HEK293 (cell line): Measurements from ENCODE around the gene EVA1B.

Source experiments
- CTCF ChIA-PET: fragments of 350-600 bp; formaldehyde crosslinking; extraction: SDS; loops from one replicate; lab custom pipeline; 2021; ENCODE audit warnings: antibody characterized with exemption; lab: Yijun Ruan, JAX
- POLR2A ChIA-PET: fragments of 300-600 bp; formaldehyde crosslinking; extraction: SDS; loops from one replicate; lab custom pipeline; 2020; ENCODE audit warnings: antibody characterized with exemption, inconsistent platforms; lab: Yijun Ruan, JAX
- H3K27ac ChIP-seq: fragments of 200-500 bp; sonication (Bioruptor generic); 2 replicates; pipeline ENCODE4 v1.5.1; 2014; ENCODE audit warnings: low read depth, low read length, control low read depth, inconsistent platforms; ENCODE audit errors: extremely low read depth
- H3K36me3 ChIP-seq, 2 experiments: fragments of 200-500 bp in 1 of 2; sonication (Bioruptor generic) in 1 of 2; 1 replicate in 1 of 2; 2 replicates in 1 of 2; pipeline ENCODE4 v1.5.1; 2014 to 2017; ENCODE audit warnings: inconsistent platforms in 2 of 2, low read length in 2 of 2; ENCODE audit not compliant: control insufficient read depth in 2 of 2, insufficient read depth in 1 of 2
- H3K4me1 ChIP-seq: fragments of 200-500 bp; sonication (Bioruptor generic); 2 replicates; pipeline ENCODE4 v1.5.1; 2014; ENCODE audit warnings: mild to moderate bottlenecking, low read length, inconsistent platforms; ENCODE audit not compliant: control insufficient read depth, insufficient read depth
- H3K4me3 ChIP-seq: 2 replicates; pipeline ENCODE4 v1.5.1; 2011; ENCODE audit warnings: low read depth, mild to moderate bottlenecking, control low read depth, low read length, moderate library complexity
- H3K9me3 ChIP-seq: fragments of 200-500 bp; sonication (Bioruptor generic); 2 replicates; pipeline ENCODE4 v1.5.1; 2014; ENCODE audit warnings: low read depth, low read length, inconsistent platforms; ENCODE audit not compliant: control insufficient read depth, insufficient read depth
- PRDM10 ChIP-seq: fragments of 450-650 bp; formaldehyde crosslinking; IDR thresholded peaks from 2 replicates; pipeline ENCODE4 v1.5.1; 2016; ENCODE audit warnings: missing biosample characterization, missing genetic modification characterization
- PRDM6 ChIP-seq: fragments of 450-650 bp; formaldehyde crosslinking; IDR thresholded peaks from 2 replicates; pipeline ENCODE4 v1.5.1; 2017; ENCODE audit warnings: missing biosample characterization, missing genetic modification characterization
- SCRT2 ChIP-seq: fragments of 450-650 bp; formaldehyde crosslinking; IDR thresholded peaks from 2 replicates; pipeline ENCODE4 v1.5.1; 2016; ENCODE audit warnings: missing biosample characterization, missing genetic modification characterization
- TCF7L2 ChIP-seq: IDR thresholded peaks from 2 replicates; pipeline ENCODE4 v1.6.1; 2011; ENCODE audit warnings: low read depth, mild to moderate bottlenecking, inconsistent platforms, low read length, moderate library complexity, borderline replicate concordance
- ZBTB1 ChIP-seq: fragments of 450-650 bp; formaldehyde crosslinking; IDR thresholded peaks from 2 replicates; pipeline ENCODE4 v1.5.1; 2016; ENCODE audit warnings: missing biosample characterization, missing genetic modification characterization
- ZNF121 ChIP-seq: fragments of 450-650 bp; formaldehyde crosslinking; IDR thresholded peaks from 2 replicates; pipeline ENCODE4 v1.5.1; 2016; ENCODE audit warnings: missing biosample characterization, missing genetic modification characterization
- ZNF239 ChIP-seq: fragments of 450-650 bp; formaldehyde crosslinking; IDR thresholded peaks from 2 replicates; pipeline ENCODE4 v1.5.1; 2016; ENCODE audit warnings: missing biosample characterization, missing genetic modification characterization
- ZNF449 ChIP-seq: fragments of 450-650 bp; formaldehyde crosslinking; IDR thresholded peaks from 2 replicates; pipeline ENCODE4 v1.5.1; 2017; ENCODE audit warnings: missing biosample characterization, mild to moderate bottlenecking, missing genetic modification characterization, moderate library complexity
- ZNF48 ChIP-seq: fragments of 450-650 bp; formaldehyde crosslinking; IDR thresholded peaks from 2 replicates; pipeline ENCODE4 v1.5.1; 2016; ENCODE audit warnings: missing biosample characterization, missing genetic modification characterization
- ZNF701 ChIP-seq: fragments of 450-650 bp; formaldehyde crosslinking; IDR thresholded peaks from 2 replicates; pipeline ENCODE4 v1.5.1; 2016; ENCODE audit warnings: missing biosample characterization, missing genetic modification characterization
- ZNF747 ChIP-seq: fragments of 450-650 bp; formaldehyde crosslinking; IDR thresholded peaks from 2 replicates; pipeline ENCODE4 v1.5.1; 2016; ENCODE audit warnings: missing biosample characterization, missing genetic modification characterization
- ZNF768 ChIP-seq: fragments of 450-650 bp; formaldehyde crosslinking; IDR thresholded peaks from 2 replicates; pipeline ENCODE4 v1.5.1; 2018; ENCODE audit warnings: missing biosample characterization, mild to moderate bottlenecking, missing genetic modification characterization
- ZSCAN23 ChIP-seq: fragments of 450-650 bp; formaldehyde crosslinking; IDR thresholded peaks from 2 replicates; pipeline ENCODE4 v1.5.1; 2016; ENCODE audit warnings: missing biosample characterization, missing genetic modification characterization

Gene EVA1B

GRCh38 chr1:36279789-36280296, 43.6 kb downstream of the EVA1B start:
- peaks cover 3% of the 10 kb centered on the region; the same call in 1 of the 2 replicates for H3K4me1 ChIP-seq
- ChIA-PET CTCF (interaction anchor here (0.7 to 1.5 kb wide), 5 partner anchors 9 to 130 kb away, joined by 3 to 8 read pairs (median 4); partner anchors contain the start of gene TRAPPC3), POLR2A (interaction anchor here (0.7 kb wide), 1 partner anchor 90 kb away, joined by 3 read pairs; no protein-coding TSS in a partner anchor)
- no peaks in the 10 kb centered on the region for H3K9me3 ChIP-seq
- H3K36me3 ChIP-seq, result peaks cover 0 to 29% of the 10 kb centered on the region in 2 experiments; a peak in 2 of 3 replicates
- no peak overlapping the region for H3K27ac ChIP-seq
- TF ChIP-seq ZNF239 (tag by site-specific recombination) (no peak), ZNF121 (tag by site-specific recombination) (peak; percentile 55; the same call in 1 of the 2 replicates)
- no peak overlapping the region for H3K4me3 ChIP-seq

GRCh38 chr1:36279110-36279788, 44.2 kb downstream of the EVA1B start:
- H3K9me3 ChIP-seq, result no peaks in the 10 kb centered on the region
- TF ChIP-seq ZNF48 (tag by site-specific recombination) (no peak), ZNF747 (tag by site-specific recombination) (no peak), ZNF449 (no peak), TCF7L2 (no peak), SCRT2 (tag by site-specific recombination) (peak; percentile 87), ZNF768 (tag by site-specific recombination) (no peak), ZSCAN23 (tag by site-specific recombination) (no peak), PRDM6 (tag by site-specific recombination) (peak; percentile 33; the same call in 1 of the 2 replicates), PRDM10 (tag by site-specific recombination) (no peak), ZNF701 (no peak), ZBTB1 (tag by site-specific recombination) (no peak)
- peaks cover 0 to 28% of the 10 kb centered on the region in 2 experiments; a peak in 2 of 3 replicates for H3K36me3 ChIP-seq
- no peak overlapping the region for H3K27ac ChIP-seq
- POLR2A ChIA-PET, result interaction anchor here (0.7 kb wide), 1 partner anchor 89 kb away, joined by 3 read pairs; no protein-coding TSS in a partner anchor
- no peak overlapping the region for H3K4me3 ChIP-seq
- peaks cover 3% of the 10 kb centered on the region; the same call in 1 of the 2 replicates for H3K4me1 ChIP-seq
- CTCF ChIA-PET, result interaction anchor here (0.6 to 1.5 kb wide), 4 partner anchors 9 to 184 kb away, joined by 3 to 8 read pairs (median 5); partner anchors contain the start of gene TRAPPC3
